DMS 273 treated with DMSO at 0.1 percent for 48 hours (cell line): Measurements from ENCODE around the gene KCNIP4.

Source experiments
- DNase-seq: peaks from one replicate; lab custom pipeline; 2025; lab: John Stamatoyannopoulos, UW

Gene KCNIP4

GRCh38 chr4:21685911-21686310 is 262.7 kb downstream of the KCNIP4 start:
- no peak for DNase-seq

- DNase-seq: no peak
These were observed 268.2 kb downstream of the KCNIP4 start for GRCh38 chr4:21680326-21680898.

GRCh38 chr4:21678711-21679110 is 269.9 kb downstream of the KCNIP4 start:
- DNase-seq: no peak

GRCh38 chr4:21677173-21677572 is 271.4 kb downstream of the KCNIP4 start:
- no peak for DNase-seq

GRCh38 chr4:21664355-21664754 is 284.2 kb downstream of the KCNIP4 start:
- no peak for DNase-seq

GRCh38 chr4:21656832-21657231 is 291.7 kb downstream of the KCNIP4 start:
- no peak for DNase-seq

- DNase-seq: peak; percentile 46
These were observed 293.5 kb downstream of the KCNIP4 start for GRCh38 chr4:21655031-21655430.

GRCh38 chr4:21652508-21653231 is 295.9 kb downstream of the KCNIP4 start:
- no peak for DNase-seq

GRCh38 chr4:21649391-21650090 is 299.0 kb downstream of the KCNIP4 start:
- no peak for DNase-seq

GRCh38 chr4:21645776-21646175 is 302.8 kb downstream of the KCNIP4 start:
- DNase-seq: no peak

- no peak for DNase-seq
These were observed 306.9 kb downstream of the KCNIP4 start for GRCh38 chr4:21641696-21642095.

GRCh38 chr4:21638171-21638725 is 310.3 kb downstream of the KCNIP4 start:
- DNase-seq: no peak

- DNase-seq: no peak
These were observed 319.5 kb downstream of the KCNIP4 start for GRCh38 chr4:21628916-21629610.

GRCh38 chr4:21628116-21628670 is 320.4 kb downstream of the KCNIP4 start:
- DNase-seq: no peak

GRCh38 chr4:21625447-21625846 is 323.1 kb downstream of the KCNIP4 start:
- DNase-seq: no peak

GRCh38 chr4:21605006-21605405 is 343.6 kb downstream of the KCNIP4 start:
- DNase-seq: no peak

GRCh38 chr4:21596521-21596920 is 352.1 kb downstream of the KCNIP4 start:
- DNase-seq: no peak

GRCh38 chr4:21593671-21594001 is 354.9 kb downstream of the KCNIP4 start:
- no peak for DNase-seq

- DNase-seq: peak; percentile 53
These were observed 355.5 kb downstream of the KCNIP4 start for GRCh38 chr4:21592970-21593670.

- no peak for DNase-seq
These were observed 371.5 kb downstream of the KCNIP4 start for GRCh38 chr4:21577056-21577455.

GRCh38 chr4:21571100-21571499 is 377.5 kb downstream of the KCNIP4 start:
- no peak for DNase-seq

GRCh38 chr4:21569638-21570037 is 378.9 kb downstream of the KCNIP4 start:
- no peak for DNase-seq
